ENCODE measurements around the gene DNAL4. TPM values are rescaled to one million over a fixed set of nuclear protein-coding genes. Genes with fewer than 3 reads are reported as not detected.

DNAL4 gene
- total RNA-seq, 1 donor from 2014 or later = 10.0 TPM

GRCh38 chr22:38741576-38741975 lies 52.4 kb downstream of the DNAL4 start:
- Histone ChIP-seq H3K4me3 (no peak overlapping the region), H3K4me1 (peaks cover 19% of the 10 kb centered on the region), H3K36me3 (peaks cover 100% of the 10 kb centered on the region), H3K27ac (replicated peaks) (no peak overlapping the region), H3K27me3 (ENCODE audit: low read depth) (no peaks in the 10 kb centered on the region), H3K9me3 (replicated peaks) (no peaks in the 10 kb centered on the region)
- intact Hi-C loops (cut with micrococcal nuclease) = no loop called here
- DNase-seq = no peak
- no peak for TF ChIP-seq CTCF (IDR thresholded peaks at IDR 0.05; ENCODE audit: borderline replicate concordance)

GRCh38 chr22:38741166-38741565 lies 52.8 kb downstream of the DNAL4 start:
- no peak overlapping the region for H3K27ac ChIP-seq (replicated peaks)
- H3K4me1 ChIP-seq = peaks cover 19% of the 10 kb centered on the region
- TF ChIP-seq CTCF (IDR thresholded peaks at IDR 0.05; ENCODE audit: borderline replicate concordance) = no peak
- H3K27me3 ChIP-seq (ENCODE audit: low read depth) = no peaks in the 10 kb centered on the region
- peaks cover 100% of the 10 kb centered on the region for H3K36me3 ChIP-seq
- no peak overlapping the region for H3K4me3 ChIP-seq
- H3K9me3 ChIP-seq (replicated peaks) = no peaks in the 10 kb centered on the region
- intact Hi-C loops (cut with micrococcal nuclease) = no loop called here
- no peak for DNase-seq

GRCh38 chr22:38740754-38741153 lies 53.2 kb downstream of the DNAL4 start:
- Histone ChIP-seq H3K36me3 (peaks cover 100% of the 10 kb centered on the region), H3K27me3 (ENCODE audit: low read depth) (no peaks in the 10 kb centered on the region), H3K9me3 (replicated peaks) (no peaks in the 10 kb centered on the region), H3K4me1 (peaks cover 23% of the 10 kb centered on the region), H3K4me3 (no peak overlapping the region), H3K27ac (replicated peaks) (no peak overlapping the region)
- DNase-seq = no peak
- no peak for TF ChIP-seq CTCF (IDR thresholded peaks at IDR 0.05; ENCODE audit: borderline replicate concordance)
- intact Hi-C loops (cut with micrococcal nuclease) = no loop called here

GRCh38 chr22:38740116-38740723 lies 53.7 kb downstream of the DNAL4 start:
- no peaks in the 10 kb centered on the region for H3K27me3 ChIP-seq (ENCODE audit: low read depth)
- intact Hi-C loops (cut with micrococcal nuclease) = no loop called here
- H3K4me1 ChIP-seq = peaks cover 28% of the 10 kb centered on the region
- H3K27ac ChIP-seq (replicated peaks) = no peak overlapping the region
- no peak overlapping the region for H3K4me3 ChIP-seq
- no peaks in the 10 kb centered on the region for H3K9me3 ChIP-seq (replicated peaks)
- no peak for DNase-seq
- no peak for TF ChIP-seq CTCF (IDR thresholded peaks at IDR 0.05; ENCODE audit: borderline replicate concordance)
- H3K36me3 ChIP-seq = peaks cover 100% of the 10 kb centered on the region

GRCh38 chr22:38739300-38740055 lies 54.5 kb downstream of the DNAL4 start:
- Histone ChIP-seq H3K4me1 (peaks cover 36% of the 10 kb centered on the region), H3K27ac (replicated peaks) (no peak overlapping the region), H3K36me3 (peaks cover 99% of the 10 kb centered on the region), H3K27me3 (ENCODE audit: low read depth) (no peaks in the 10 kb centered on the region), H3K4me3 (no peak overlapping the region), H3K9me3 (replicated peaks) (no peaks in the 10 kb centered on the region)
- TF ChIP-seq CTCF (IDR thresholded peaks at IDR 0.05; ENCODE audit: borderline replicate concordance) = no peak
- DNase-seq = no peak
- intact Hi-C loops (cut with micrococcal nuclease) = no loop called here
